ENCODE data around the gene MYEOV.

GRCh38 chr11:69343401-69344321 is 49.7 kb downstream of the MYEOV start:
- TF ChIP-seq, protein P1, sequence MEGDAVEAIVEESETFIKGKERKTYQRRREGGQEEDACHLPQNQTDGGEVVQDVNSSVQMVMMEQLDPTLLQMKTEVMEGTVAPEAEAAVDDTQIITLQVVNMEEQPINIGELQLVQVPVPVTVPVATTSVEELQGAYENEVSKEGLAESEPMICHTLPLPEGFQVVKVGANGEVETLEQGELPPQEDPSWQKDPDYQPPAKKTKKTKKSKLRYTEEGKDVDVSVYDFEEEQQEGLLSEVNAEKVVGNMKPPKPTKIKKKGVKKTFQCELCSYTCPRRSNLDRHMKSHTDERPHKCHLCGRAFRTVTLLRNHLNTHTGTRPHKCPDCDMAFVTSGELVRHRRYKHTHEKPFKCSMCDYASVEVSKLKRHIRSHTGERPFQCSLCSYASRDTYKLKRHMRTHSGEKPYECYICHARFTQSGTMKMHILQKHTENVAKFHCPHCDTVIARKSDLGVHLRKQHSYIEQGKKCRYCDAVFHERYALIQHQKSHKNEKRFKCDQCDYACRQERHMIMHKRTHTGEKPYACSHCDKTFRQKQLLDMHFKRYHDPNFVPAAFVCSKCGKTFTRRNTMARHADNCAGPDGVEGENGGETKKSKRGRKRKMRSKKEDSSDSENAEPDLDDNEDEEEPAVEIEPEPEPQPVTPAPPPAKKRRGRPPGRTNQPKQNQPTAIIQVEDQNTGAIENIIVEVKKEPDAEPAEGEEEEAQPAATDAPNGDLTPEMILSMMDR (IDR thresholded peaks at IDR 0.05; ENCODE audit: low read length): no peak
- TF ChIP-seq EZH2phosphoT487 (IDR thresholded peaks at IDR 0.05; ENCODE audit: low read length) (no peak), EZH2 (optimal IDR thresholded peaks at IDR 0.05; ENCODE audit: low read depth, low read length) (no peak)
